Omental fat pad (tissue), 4 donors: ENCODE results near the gene CABP2. TPM values are rescaled to one million over a fixed set of nuclear protein-coding genes. Genes with fewer than 3 reads are reported as not detected.
"Not testable (repeated sequence)": the region's sequence is repeated elsewhere in the genome, so short reads cannot be mapped to it uniquely, and the experiment has no call there.

ENCODE experiments used
- ATAC-seq: fragments of 150-250 bp; one replicate; pipeline ENCODE4 v1.9.1; 2016; ENCODE audit warnings: mild to moderate bottlenecking, moderate library complexity; ENCODE audit not compliant: low FRiP score
- DNase-seq: peaks from one replicate; pipeline ENCODE4 v3.0.0-alpha.2; 2019; ENCODE audit warnings: low spot score
- total RNA-seq, 4 donors: library from RNA; depleted of rRNA; stranded (reverse); fragments of >200 nt; gene quantifications; one replicate each; pipeline ENCODE4 v1.1.0, GENCODE V29; 2016
- TF ChIP-seq, protein P1 (sequence below), 3 donors: fragments of 450-650 bp; IDR thresholded peaks; one replicate each; pipeline ENCODE4 v1.5.1; 2016 to 2017; ENCODE audit warnings: antibody characterized with exemption in 3 of 3, mild to moderate bottlenecking in 3 of 3, moderate library complexity in 2 of 3

The CABP2 gene
- total RNA-seq, 4 donors from 2014 or later = not detected

- ATAC-seq (no peak), DNase-seq (no peak)
- TF ChIP-seq, protein P1, sequence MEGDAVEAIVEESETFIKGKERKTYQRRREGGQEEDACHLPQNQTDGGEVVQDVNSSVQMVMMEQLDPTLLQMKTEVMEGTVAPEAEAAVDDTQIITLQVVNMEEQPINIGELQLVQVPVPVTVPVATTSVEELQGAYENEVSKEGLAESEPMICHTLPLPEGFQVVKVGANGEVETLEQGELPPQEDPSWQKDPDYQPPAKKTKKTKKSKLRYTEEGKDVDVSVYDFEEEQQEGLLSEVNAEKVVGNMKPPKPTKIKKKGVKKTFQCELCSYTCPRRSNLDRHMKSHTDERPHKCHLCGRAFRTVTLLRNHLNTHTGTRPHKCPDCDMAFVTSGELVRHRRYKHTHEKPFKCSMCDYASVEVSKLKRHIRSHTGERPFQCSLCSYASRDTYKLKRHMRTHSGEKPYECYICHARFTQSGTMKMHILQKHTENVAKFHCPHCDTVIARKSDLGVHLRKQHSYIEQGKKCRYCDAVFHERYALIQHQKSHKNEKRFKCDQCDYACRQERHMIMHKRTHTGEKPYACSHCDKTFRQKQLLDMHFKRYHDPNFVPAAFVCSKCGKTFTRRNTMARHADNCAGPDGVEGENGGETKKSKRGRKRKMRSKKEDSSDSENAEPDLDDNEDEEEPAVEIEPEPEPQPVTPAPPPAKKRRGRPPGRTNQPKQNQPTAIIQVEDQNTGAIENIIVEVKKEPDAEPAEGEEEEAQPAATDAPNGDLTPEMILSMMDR (IDR thresholded peaks at IDR 0.05) = no peak
These were observed 33.9 kb downstream of the CABP2 start for GRCh38 chr11:67489203-67489884.

DNA sequence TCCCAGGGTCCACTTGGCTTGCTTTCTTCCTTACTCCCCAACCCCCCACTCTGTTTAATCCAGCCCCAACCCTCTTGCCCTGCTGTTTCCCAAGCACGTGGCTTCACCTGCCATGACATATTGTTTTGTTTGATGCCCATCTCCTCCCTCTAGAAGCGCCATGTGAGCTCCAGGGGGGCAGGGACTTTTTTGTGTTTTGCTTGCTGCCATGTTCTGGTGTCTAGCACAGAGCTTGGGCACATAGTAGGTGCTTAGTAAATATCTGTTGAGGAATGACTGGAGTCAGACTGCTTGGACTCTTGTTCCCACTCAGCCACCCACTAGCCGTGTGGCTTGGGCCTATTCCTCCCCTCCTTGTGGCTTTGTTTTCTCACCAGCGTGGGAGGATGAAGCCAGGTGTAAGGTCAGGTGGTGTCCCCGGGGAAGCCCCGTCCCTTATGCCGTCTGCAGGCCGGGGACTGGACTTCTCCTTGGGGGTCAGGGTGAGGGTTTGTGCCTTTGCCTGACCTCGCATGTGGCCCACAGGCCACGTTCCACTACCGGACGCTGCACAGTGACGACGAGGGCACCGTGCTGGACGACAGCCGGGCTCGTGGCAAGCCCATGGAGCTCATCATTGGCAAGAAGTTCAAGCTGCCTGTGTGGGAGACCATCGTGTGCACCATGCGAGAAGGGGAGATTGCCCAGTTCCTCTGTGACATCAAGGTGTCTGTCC, 36.6 kb downstream of the CABP2 start:
- no peak for ATAC-seq
- no peak for DNase-seq
- TF ChIP-seq, protein P1 (IDR thresholded peaks at IDR 0.05) = no peak

GRCh38 chr11:67485873-67486361, 37.3 kb downstream of the CABP2 start:
- not testable (repeated sequence) for ATAC-seq, DNase-seq

- DNase-seq (no peak), ATAC-seq (no peak)
- TF ChIP-seq, protein P1 (IDR thresholded peaks at IDR 0.05) = no peak
These were observed 38.4 kb downstream of the CABP2 start for GRCh38 chr11:67484847-67485311.

DNA sequence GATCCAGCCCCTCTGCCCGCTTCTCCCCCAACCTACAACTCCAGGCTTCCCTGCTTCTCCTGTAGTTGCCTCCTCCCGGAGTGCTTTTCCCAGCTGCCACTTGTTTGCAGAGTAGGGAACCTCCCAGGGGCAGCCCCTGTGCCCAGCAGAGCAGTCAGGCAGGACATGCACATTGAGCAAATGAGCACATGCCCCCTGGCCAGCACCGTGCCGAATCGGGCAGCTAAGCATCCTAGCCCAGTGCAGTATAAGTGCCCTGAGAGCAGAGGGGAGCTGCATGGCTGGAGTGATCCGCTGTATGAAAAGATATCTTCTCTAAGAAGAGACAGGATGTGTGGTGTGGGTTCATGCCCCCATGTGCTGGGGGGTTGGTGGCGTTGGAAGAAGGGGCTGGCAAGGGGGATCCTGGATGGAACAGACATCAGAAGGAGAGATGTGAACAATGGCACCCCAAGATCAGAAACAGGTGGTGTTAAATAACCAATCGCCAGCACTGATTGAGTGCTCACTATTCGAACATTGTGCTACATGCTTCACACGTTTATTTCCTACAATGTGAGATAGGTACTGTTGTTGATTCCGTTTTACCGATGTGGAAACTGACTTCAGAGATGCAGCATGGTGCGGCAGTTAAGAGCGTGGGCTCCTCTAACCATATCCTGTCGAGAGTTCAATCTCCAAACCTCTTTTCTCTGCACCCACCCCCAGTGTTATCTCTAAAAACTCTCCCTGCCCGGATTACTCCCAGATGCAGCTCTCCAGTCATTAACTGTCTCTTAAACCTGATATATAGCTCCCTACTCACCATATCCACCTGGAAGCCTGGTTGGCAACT, 39.2 kb downstream of the CABP2 start:
- TF ChIP-seq, protein P1 (IDR thresholded peaks at IDR 0.05) = no peak
- ATAC-seq (no peak), DNase-seq (no peak)

DNA sequence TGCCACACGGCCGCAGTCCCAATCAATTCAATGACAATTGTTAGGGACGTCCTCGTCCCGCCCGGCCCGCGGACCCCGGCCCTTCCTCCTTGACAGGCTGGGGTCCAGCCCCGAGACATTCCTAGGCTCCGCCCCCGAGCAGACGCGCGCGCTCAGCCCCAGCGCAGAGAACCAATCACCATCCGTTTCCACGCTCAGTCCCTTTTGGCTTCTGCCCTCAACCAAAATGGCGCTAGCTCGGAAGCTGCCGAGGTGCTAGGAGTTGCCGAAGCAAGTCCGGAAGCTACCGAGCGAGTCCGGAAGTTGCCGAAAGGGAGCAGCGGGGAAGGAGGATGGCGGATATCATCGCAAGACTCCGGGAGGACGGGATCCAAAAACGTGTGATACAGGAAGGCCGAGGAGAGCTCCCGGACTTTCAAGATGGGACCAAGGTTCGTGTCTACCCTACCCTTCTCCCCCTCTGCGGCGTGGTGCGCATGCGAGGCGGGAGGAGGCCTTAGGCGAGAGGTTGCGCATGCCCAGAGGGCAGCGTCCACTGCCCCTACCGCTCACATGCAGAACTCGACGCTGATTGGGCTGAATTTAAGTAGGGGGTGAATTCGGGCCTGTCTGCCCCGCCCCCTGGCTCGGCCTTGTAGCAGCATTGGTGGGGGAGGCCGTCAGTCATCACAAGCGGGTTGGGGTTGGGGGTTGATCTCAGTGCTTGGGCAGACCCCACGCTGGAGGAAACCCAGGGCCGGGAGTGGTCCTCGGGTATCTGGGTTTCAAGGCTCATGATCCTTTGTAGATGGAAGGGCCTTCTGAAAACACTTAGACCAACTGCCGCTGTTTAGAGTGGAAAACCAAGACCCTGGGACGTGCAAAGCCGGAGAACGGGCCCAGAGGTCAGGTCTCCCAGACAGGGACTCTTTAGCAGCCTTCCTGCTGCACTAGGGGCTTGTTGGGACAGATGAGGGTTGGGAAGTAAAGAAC, 40.1 kb downstream of the CABP2 start, which contains the start of gene AIP:
AIP (plus strand) TSS at position 200 of the 972 bp plus-strand sequence; CDS start at position 333, 133 bp downstream.
- TF ChIP-seq, protein P1 (IDR thresholded peaks at IDR 0.05) = no peak
- peak; percentile 94 for DNase-seq
- ATAC-seq = peak; percentile 99
